H1 (cell line): Measurements from ENCODE around the gene VEGFC. TPM values are rescaled to one million over a fixed set of nuclear protein-coding genes. Genes with fewer than 3 reads are reported as not detected.

Experiments
- polyA plus RNA-seq, 7 experiments: library from polyadenylated mRNA; depleted of rRNA in 3 of 7; stranded (reverse) in 5 of 7; unstranded in 2 of 7; fragments of >200 nt in 5 of 7; fragments of 200-250 nt in 2 of 7; gene quantifications; 1 replicate in 5 of 7; 2 replicates in 1 of 7; 4 replicates in 1 of 7; pipeline versions ENCODE4 v1.2.1 to v1.2.3, GENCODE V29; 2011 to 2013; ENCODE audit warnings: missing spikeins in 2 of 7, mixed read lengths in 2 of 7
- total RNA-seq: library from RNA; stranded (reverse); fragmentation: NEBNext Ultra II Directional; extraction: Animal tissue kit (Norgen Biotek cat#: 25700); gene quantifications from 2 replicates; pipeline ENCODE4 v1.2.1, GENCODE V29; 2021
- TF ChIP-seq, protein P1 (sequence below): fragments of 300-600 bp; sonication (generic); IDR thresholded peaks from 2 replicates; pipeline ENCODE4 v1.7.1; 2012; ENCODE audit warnings: low read length, moderate library complexity, mild to moderate bottlenecking, inconsistent platforms; ENCODE audit not compliant: insufficient replicate concordance

The VEGFC gene
- total and polyA plus RNA-seq, 2 of the 8 experiments (the other 6 are each of a cell fraction or from before 2014, with no cell fraction given), result 0.53 to 1.4 TPM

DNA sequence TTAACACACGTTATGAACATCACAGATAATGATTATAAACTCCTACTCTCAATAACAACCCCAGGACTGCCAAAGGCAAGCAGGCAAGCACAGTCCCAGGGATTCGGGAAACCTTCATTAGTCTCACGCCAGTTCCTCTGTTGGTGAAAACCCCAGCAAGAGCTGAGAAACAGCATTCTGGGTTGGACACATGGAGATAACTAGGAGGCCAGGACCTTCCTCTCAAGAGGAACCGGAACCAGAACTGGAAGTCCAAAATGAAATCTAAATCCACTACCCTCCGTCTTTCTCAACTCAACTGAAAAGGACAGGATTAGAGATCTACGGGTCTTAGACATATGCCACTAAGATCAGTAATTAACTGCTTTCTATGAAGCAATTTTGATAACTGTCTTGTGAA is 3.8 kb downstream of the VEGFC start (continued):
- TF ChIP-seq, protein P1, sequence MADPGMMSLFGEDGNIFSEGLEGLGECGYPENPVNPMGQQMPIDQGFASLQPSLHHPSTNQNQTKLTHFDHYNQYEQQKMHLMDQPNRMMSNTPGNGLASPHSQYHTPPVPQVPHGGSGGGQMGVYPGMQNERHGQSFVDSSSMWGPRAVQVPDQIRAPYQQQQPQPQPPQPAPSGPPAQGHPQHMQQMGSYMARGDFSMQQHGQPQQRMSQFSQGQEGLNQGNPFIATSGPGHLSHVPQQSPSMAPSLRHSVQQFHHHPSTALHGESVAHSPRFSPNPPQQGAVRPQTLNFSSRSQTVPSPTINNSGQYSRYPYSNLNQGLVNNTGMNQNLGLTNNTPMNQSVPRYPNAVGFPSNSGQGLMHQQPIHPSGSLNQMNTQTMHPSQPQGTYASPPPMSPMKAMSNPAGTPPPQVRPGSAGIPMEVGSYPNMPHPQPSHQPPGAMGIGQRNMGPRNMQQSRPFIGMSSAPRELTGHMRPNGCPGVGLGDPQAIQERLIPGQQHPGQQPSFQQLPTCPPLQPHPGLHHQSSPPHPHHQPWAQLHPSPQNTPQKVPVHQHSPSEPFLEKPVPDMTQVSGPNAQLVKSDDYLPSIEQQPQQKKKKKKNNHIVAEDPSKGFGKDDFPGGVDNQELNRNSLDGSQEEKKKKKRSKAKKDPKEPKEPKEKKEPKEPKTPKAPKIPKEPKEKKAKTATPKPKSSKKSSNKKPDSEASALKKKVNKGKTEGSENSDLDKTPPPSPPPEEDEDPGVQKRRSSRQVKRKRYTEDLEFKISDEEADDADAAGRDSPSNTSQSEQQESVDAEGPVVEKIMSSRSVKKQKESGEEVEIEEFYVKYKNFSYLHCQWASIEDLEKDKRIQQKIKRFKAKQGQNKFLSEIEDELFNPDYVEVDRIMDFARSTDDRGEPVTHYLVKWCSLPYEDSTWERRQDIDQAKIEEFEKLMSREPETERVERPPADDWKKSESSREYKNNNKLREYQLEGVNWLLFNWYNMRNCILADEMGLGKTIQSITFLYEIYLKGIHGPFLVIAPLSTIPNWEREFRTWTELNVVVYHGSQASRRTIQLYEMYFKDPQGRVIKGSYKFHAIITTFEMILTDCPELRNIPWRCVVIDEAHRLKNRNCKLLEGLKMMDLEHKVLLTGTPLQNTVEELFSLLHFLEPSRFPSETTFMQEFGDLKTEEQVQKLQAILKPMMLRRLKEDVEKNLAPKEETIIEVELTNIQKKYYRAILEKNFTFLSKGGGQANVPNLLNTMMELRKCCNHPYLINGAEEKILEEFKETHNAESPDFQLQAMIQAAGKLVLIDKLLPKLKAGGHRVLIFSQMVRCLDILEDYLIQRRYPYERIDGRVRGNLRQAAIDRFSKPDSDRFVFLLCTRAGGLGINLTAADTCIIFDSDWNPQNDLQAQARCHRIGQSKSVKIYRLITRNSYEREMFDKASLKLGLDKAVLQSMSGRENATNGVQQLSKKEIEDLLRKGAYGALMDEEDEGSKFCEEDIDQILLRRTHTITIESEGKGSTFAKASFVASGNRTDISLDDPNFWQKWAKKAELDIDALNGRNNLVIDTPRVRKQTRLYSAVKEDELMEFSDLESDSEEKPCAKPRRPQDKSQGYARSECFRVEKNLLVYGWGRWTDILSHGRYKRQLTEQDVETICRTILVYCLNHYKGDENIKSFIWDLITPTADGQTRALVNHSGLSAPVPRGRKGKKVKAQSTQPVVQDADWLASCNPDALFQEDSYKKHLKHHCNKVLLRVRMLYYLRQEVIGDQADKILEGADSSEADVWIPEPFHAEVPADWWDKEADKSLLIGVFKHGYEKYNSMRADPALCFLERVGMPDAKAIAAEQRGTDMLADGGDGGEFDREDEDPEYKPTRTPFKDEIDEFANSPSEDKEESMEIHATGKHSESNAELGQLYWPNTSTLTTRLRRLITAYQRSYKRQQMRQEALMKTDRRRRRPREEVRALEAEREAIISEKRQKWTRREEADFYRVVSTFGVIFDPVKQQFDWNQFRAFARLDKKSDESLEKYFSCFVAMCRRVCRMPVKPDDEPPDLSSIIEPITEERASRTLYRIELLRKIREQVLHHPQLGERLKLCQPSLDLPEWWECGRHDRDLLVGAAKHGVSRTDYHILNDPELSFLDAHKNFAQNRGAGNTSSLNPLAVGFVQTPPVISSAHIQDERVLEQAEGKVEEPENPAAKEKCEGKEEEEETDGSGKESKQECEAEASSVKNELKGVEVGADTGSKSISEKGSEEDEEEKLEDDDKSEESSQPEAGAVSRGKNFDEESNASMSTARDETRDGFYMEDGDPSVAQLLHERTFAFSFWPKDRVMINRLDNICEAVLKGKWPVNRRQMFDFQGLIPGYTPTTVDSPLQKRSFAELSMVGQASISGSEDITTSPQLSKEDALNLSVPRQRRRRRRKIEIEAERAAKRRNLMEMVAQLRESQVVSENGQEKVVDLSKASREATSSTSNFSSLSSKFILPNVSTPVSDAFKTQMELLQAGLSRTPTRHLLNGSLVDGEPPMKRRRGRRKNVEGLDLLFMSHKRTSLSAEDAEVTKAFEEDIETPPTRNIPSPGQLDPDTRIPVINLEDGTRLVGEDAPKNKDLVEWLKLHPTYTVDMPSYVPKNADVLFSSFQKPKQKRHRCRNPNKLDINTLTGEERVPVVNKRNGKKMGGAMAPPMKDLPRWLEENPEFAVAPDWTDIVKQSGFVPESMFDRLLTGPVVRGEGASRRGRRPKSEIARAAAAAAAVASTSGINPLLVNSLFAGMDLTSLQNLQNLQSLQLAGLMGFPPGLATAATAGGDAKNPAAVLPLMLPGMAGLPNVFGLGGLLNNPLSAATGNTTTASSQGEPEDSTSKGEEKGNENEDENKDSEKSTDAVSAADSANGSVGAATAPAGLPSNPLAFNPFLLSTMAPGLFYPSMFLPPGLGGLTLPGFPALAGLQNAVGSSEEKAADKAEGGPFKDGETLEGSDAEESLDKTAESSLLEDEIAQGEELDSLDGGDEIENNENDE, result no peak
- TF ChIP-seq, all 59 proteins: peak for 0
